HEK293 (cell line): ENCODE data around the gene RNASEH1.

ENCODE experiments used
- CTCF ChIA-PET: fragments of 350-600 bp; formaldehyde crosslinking; extraction: SDS; loops from one replicate; lab custom pipeline; 2021; ENCODE audit warnings: antibody characterized with exemption; lab: Yijun Ruan, JAX
- POLR2A ChIA-PET: fragments of 300-600 bp; formaldehyde crosslinking; extraction: SDS; loops from one replicate; lab custom pipeline; 2020; ENCODE audit warnings: antibody characterized with exemption, inconsistent platforms; lab: Yijun Ruan, JAX
- H3K27ac ChIP-seq: fragments of 200-500 bp; sonication (Bioruptor generic); 2 replicates; pipeline ENCODE4 v1.5.1; 2014; ENCODE audit warnings: low read depth, low read length, control low read depth, inconsistent platforms; ENCODE audit errors: extremely low read depth
- H3K36me3 ChIP-seq, 2 experiments: fragments of 200-500 bp in 1 of 2; sonication (Bioruptor generic) in 1 of 2; 1 replicate in 1 of 2; 2 replicates in 1 of 2; pipeline ENCODE4 v1.5.1; 2014 to 2017; ENCODE audit warnings: inconsistent platforms in 2 of 2, low read length in 2 of 2; ENCODE audit not compliant: control insufficient read depth in 2 of 2, insufficient read depth in 1 of 2
- H3K4me1 ChIP-seq: fragments of 200-500 bp; sonication (Bioruptor generic); 2 replicates; pipeline ENCODE4 v1.5.1; 2014; ENCODE audit warnings: mild to moderate bottlenecking, low read length, inconsistent platforms; ENCODE audit not compliant: control insufficient read depth, insufficient read depth
- H3K4me3 ChIP-seq: 2 replicates; pipeline ENCODE4 v1.5.1; 2011; ENCODE audit warnings: low read depth, mild to moderate bottlenecking, control low read depth, low read length, moderate library complexity
- H3K9me3 ChIP-seq: fragments of 200-500 bp; sonication (Bioruptor generic); 2 replicates; pipeline ENCODE4 v1.5.1; 2014; ENCODE audit warnings: low read depth, low read length, inconsistent platforms; ENCODE audit not compliant: control insufficient read depth, insufficient read depth
- GFI1B ChIP-seq: fragments of 450-650 bp; formaldehyde crosslinking; IDR thresholded peaks from 2 replicates; pipeline ENCODE4 v1.5.1; 2016; ENCODE audit warnings: missing biosample characterization, missing genetic modification characterization
- GLIS1 ChIP-seq: fragments of 450-650 bp; formaldehyde crosslinking; IDR thresholded peaks from 2 replicates; pipeline ENCODE4 v1.5.1; 2016; ENCODE audit warnings: missing biosample characterization, missing genetic modification characterization
- MZF1 ChIP-seq: fragments of 450-650 bp; formaldehyde crosslinking; IDR thresholded peaks from 2 replicates; pipeline ENCODE4 v1.5.1; 2017; ENCODE audit warnings: missing biosample characterization, missing genetic modification characterization, borderline replicate concordance
- PRDM6 ChIP-seq: fragments of 450-650 bp; formaldehyde crosslinking; IDR thresholded peaks from 2 replicates; pipeline ENCODE4 v1.5.1; 2017; ENCODE audit warnings: missing biosample characterization, missing genetic modification characterization
- REPIN1 ChIP-seq: fragments of 450-650 bp; formaldehyde crosslinking; IDR thresholded peaks from 2 replicates; pipeline ENCODE4 v1.5.1; 2017; ENCODE audit warnings: missing biosample characterization, missing genetic modification characterization, low read depth
- SP3 ChIP-seq: fragments of 450-650 bp; formaldehyde crosslinking; IDR thresholded peaks from 2 replicates; pipeline ENCODE4 v1.5.1; 2016; ENCODE audit warnings: missing biosample characterization, missing genetic modification characterization
- SP7 ChIP-seq: fragments of 450-650 bp; formaldehyde crosslinking; IDR thresholded peaks from 2 replicates; pipeline ENCODE4 v1.5.1; 2016; ENCODE audit warnings: missing biosample characterization, missing genetic modification characterization
- TRIM28 ChIP-seq: IDR thresholded peaks from 2 replicates; pipeline ENCODE4 v1.6.1; 2011; ENCODE audit warnings: low read length, control low read depth, borderline replicate concordance
- WT1 ChIP-seq: fragments of 450-650 bp; formaldehyde crosslinking; IDR thresholded peaks from 2 replicates; pipeline ENCODE4 v1.5.1; 2016; ENCODE audit warnings: missing biosample characterization, missing genetic modification characterization
- ZBTB10 ChIP-seq: fragments of 450-650 bp; formaldehyde crosslinking; IDR thresholded peaks from 2 replicates; pipeline ENCODE4 v1.5.1; 2016; ENCODE audit warnings: missing biosample characterization, missing genetic modification characterization
- ZNF121 ChIP-seq: fragments of 450-650 bp; formaldehyde crosslinking; IDR thresholded peaks from 2 replicates; pipeline ENCODE4 v1.5.1; 2016; ENCODE audit warnings: missing biosample characterization, missing genetic modification characterization
- ZNF146 ChIP-seq: fragments of 450-650 bp; formaldehyde crosslinking; IDR thresholded peaks from 2 replicates; pipeline ENCODE4 v1.5.1; 2016; ENCODE audit warnings: missing biosample characterization, missing genetic modification characterization
- ZNF175 ChIP-seq: fragments of 450-650 bp; formaldehyde crosslinking; IDR thresholded peaks from 2 replicates; pipeline ENCODE4 v1.5.1; 2016; ENCODE audit warnings: missing biosample characterization, missing genetic modification characterization
- ZNF2 ChIP-seq: fragments of 450-650 bp; formaldehyde crosslinking; IDR thresholded peaks from 2 replicates; pipeline ENCODE4 v1.5.1; 2016; ENCODE audit warnings: missing biosample characterization, missing genetic modification characterization
- ZNF266 ChIP-seq: fragments of 450-650 bp; formaldehyde crosslinking; IDR thresholded peaks from 2 replicates; pipeline ENCODE4 v1.5.1; 2016; ENCODE audit warnings: missing biosample characterization, missing genetic modification characterization, low read depth
- ZNF423 ChIP-seq: fragments of 450-650 bp; formaldehyde crosslinking; IDR thresholded peaks from 2 replicates; pipeline ENCODE4 v1.5.1; 2016; ENCODE audit warnings: missing biosample characterization, missing genetic modification characterization
- ZNF488 ChIP-seq: fragments of 450-650 bp; formaldehyde crosslinking; IDR thresholded peaks from 2 replicates; pipeline ENCODE4 v1.5.1; 2016; ENCODE audit warnings: missing biosample characterization, missing genetic modification characterization
- ZNF585B ChIP-seq: fragments of 450-650 bp; formaldehyde crosslinking; IDR thresholded peaks from 2 replicates; pipeline ENCODE4 v1.5.1; 2016; ENCODE audit warnings: missing biosample characterization, missing genetic modification characterization
- ZNF664 ChIP-seq: fragments of 450-650 bp; formaldehyde crosslinking; IDR thresholded peaks from 2 replicates; pipeline ENCODE4 v1.5.1; 2016; ENCODE audit warnings: missing biosample characterization, missing genetic modification characterization
- ZNF747 ChIP-seq: fragments of 450-650 bp; formaldehyde crosslinking; IDR thresholded peaks from 2 replicates; pipeline ENCODE4 v1.5.1; 2016; ENCODE audit warnings: missing biosample characterization, missing genetic modification characterization
- ZSCAN30 ChIP-seq: fragments of 450-650 bp; IDR thresholded peaks from 2 replicates; pipeline ENCODE4 v1.5.1; 2018; ENCODE audit warnings: missing biosample characterization, mild to moderate bottlenecking, missing genetic modification characterization, moderate library complexity
- TF ChIP-seq, protein P1 (sequence below): fragments of 450-650 bp; formaldehyde crosslinking; conservative IDR thresholded peaks from 2 replicates; pipeline ENCODE4 v1.5.1; 2016; ENCODE audit warnings: low read depth, missing biosample characterization, missing genetic modification characterization
- TF ChIP-seq, protein P2 (sequence below): fragments of 450-650 bp; formaldehyde crosslinking; IDR thresholded peaks from 2 replicates; pipeline ENCODE4 v1.5.1; 2016; ENCODE audit warnings: missing biosample characterization, missing genetic modification characterization
- TF ChIP-seq, protein P3 (sequence below): fragments of 450-650 bp; formaldehyde crosslinking; optimal IDR thresholded peaks from 2 replicates; pipeline ENCODE3; 2016; ENCODE audit warnings: missing biosample characterization, mild to moderate bottlenecking, missing genetic modification characterization
- TF ChIP-seq, protein P4 (sequence below): fragments of 450-650 bp; formaldehyde crosslinking; IDR thresholded peaks from 2 replicates; pipeline ENCODE4 v1.5.1; 2016; ENCODE audit warnings: missing biosample characterization, missing genetic modification characterization, borderline replicate concordance

The RNASEH1 gene

DNA sequence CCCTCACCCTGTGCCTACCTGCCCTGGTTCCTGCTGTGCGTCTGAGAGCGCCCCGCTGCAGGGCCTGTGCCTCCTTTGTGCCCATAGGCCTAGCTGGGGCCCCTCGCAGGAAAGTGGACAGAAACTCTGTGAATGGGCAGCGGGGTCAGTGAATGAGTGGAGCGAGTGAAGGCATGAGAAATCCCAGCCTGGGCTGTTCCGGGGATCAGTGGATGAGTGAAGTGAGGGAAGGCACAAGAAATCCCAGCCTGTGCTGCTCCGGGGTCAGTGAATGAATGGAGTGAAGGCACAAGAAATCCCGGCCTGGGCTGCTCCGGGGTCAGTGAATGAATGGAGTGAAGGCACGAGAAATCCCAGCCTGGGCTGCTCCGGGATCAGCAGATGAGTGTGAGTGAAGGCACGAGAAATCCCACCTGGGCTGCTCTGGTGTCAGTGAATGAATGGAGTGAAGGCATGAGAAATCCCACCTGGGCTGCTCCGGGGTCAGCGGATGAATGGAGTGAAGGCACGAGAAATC is 38.8 kb upstream of the RNASEH1 start:
- Histone ChIP-seq H3K36me3 (no peaks in the 10 kb centered on the region), H3K4me1 (no peaks in the 10 kb centered on the region), H3K27ac (no peak overlapping the region), H3K4me3 (no peak overlapping the region), H3K9me3 (no peaks in the 10 kb centered on the region)
- TF ChIP-seq GFI1B (tag by site-specific recombination) (no peak), ZNF488 (tag by site-specific recombination) (no peak), ZNF664 (tag by site-specific recombination) (no peak), TRIM28 (no peak), MZF1 (tag by site-specific recombination) (no peak), ZNF266 (tag by site-specific recombination) (no peak), ZNF423 (no peak), GLIS1 (tag by site-specific recombination) (no peak), ZNF121 (tag by site-specific recombination) (no peak), SP7 (no peak), ZNF2 (tag by site-specific recombination) (no peak)
- TF ChIP-seq, protein P1, sequence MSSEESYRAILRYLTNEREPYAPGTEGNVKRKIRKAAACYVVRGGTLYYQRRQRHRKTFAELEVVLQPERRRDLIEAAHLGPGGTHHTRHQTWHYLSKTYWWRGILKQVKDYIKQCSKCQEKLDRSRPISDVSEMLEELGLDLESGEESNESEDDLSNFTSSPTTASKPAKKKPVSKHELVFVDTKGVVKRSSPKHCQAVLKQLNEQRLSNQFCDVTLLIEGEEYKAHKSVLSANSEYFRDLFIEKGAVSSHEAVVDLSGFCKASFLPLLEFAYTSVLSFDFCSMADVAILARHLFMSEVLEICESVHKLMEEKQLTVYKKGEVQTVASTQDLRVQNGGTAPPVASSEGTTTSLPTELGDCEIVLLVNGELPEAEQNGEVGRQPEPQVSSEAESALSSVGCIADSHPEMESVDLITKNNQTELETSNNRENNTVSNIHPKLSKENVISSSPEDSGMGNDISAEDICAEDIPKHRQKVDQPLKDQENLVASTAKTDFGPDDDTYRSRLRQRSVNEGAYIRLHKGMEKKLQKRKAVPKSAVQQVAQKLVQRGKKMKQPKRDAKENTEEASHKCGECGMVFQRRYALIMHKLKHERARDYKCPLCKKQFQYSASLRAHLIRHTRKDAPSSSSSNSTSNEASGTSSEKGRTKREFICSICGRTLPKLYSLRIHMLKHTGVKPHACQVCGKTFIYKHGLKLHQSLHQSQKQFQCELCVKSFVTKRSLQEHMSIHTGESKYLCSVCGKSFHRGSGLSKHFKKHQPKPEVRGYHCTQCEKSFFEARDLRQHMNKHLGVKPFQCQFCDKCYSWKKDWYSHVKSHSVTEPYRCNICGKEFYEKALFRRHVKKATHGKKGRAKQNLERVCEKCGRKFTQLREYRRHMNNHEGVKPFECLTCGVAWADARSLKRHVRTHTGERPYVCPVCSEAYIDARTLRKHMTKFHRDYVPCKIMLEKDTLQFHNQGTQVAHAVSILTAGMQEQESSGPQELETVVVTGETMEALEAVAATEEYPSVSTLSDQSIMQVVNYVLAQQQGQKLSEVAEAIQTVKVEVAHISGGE (tag by site-specific recombination): no peak
- TF ChIP-seq, protein P2, sequence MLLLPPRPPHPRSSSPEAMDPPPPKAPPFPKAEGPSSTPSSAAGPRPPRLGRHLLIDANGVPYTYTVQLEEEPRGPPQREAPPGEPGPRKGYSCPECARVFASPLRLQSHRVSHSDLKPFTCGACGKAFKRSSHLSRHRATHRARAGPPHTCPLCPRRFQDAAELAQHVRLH (tag by site-specific recombination): no peak
- ChIA-PET CTCF (no interaction called here), POLR2A (no interaction called here)

- Histone ChIP-seq H3K4me1 (no peaks in the 10 kb centered on the region), H3K27ac (no peak overlapping the region), H3K36me3 (no peaks in the 10 kb centered on the region), H3K9me3 (no peaks in the 10 kb centered on the region), H3K4me3 (no peak overlapping the region)
- ChIA-PET POLR2A (no interaction called here), CTCF (no interaction called here)
- TF ChIP-seq WT1 (tag by site-specific recombination): no peak
- TF ChIP-seq ZNF747 (tag by site-specific recombination): no peak
- no peak for TF ChIP-seq ZSCAN30 (tag by site-specific recombination)
- no peak for TF ChIP-seq REPIN1 (tag by site-specific recombination)
- no peak for TF ChIP-seq ZNF175 (tag by site-specific recombination)
- TF ChIP-seq SP3: no peak
- TF ChIP-seq, protein P3, sequence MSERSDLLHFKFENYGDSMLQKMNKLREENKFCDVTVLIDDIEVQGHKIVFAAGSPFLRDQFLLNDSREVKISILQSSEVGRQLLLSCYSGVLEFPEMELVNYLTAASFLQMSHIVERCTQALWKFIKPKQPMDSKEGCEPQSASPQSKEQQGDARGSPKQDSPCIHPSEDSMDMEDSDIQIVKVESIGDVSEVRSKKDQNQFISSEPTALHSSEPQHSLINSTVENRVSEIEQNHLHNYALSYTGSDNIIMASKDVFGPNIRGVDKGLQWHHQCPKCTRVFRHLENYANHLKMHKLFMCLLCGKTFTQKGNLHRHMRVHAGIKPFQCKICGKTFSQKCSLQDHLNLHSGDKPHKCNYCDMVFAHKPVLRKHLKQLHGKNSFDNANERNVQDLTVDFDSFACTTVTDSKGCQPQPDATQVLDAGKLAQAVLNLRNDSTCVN: no peak
- TF ChIP-seq ZNF146 (tag by site-specific recombination): no peak
- TF ChIP-seq ZBTB10 (tag by site-specific recombination): no peak
- TF ChIP-seq, protein P4, sequence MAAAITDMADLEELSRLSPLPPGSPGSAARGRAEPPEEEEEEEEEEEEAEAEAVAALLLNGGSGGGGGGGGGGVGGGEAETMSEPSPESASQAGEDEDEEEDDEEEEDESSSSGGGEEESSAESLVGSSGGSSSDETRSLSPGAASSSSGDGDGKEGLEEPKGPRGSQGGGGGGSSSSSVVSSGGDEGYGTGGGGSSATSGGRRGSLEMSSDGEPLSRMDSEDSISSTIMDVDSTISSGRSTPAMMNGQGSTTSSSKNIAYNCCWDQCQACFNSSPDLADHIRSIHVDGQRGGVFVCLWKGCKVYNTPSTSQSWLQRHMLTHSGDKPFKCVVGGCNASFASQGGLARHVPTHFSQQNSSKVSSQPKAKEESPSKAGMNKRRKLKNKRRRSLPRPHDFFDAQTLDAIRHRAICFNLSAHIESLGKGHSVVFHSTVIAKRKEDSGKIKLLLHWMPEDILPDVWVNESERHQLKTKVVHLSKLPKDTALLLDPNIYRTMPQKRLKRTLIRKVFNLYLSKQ (tag by site-specific recombination): no peak
- no peak for TF ChIP-seq MZF1 (tag by site-specific recombination)
- no peak for TF ChIP-seq ZNF585B (tag by site-specific recombination)
- TF ChIP-seq PRDM6 (tag by site-specific recombination): no peak
Observed at GRCh38 chr2:3595985-3596384, 37.9 kb upstream of the RNASEH1 start.
